Spleen (tissue), 11 donors: ENCODE measurements around the gene LMBRD2. TPM values are rescaled to one million over a fixed set of nuclear protein-coding genes. Genes with fewer than 3 reads are reported as not detected.

ENCODE experiments used
- DNase-seq: peaks from one replicate; pipeline ENCODE4 v3.0.0-alpha.2; 2020
- H3K27ac ChIP-seq, 8 donors: fragments of 200-600 bp; sonication (generic) in 7 of 8; 1 replicate in 4 of 8; 2 replicates in 4 of 8; pipeline versions ENCODE4 v1.5.0 to v1.8.0; 2016 to 2021; ENCODE audit warnings: inconsistent platforms in 4 of 8, mild to moderate bottlenecking in 4 of 8, moderate library complexity in 1 of 8
- H3K27me3 ChIP-seq, 7 donors: fragments of 200-600 bp; sonication (generic) in 6 of 7; replicated peaks in 1 of 7; 1 replicate in 4 of 7; 2 replicates in 3 of 7; pipeline versions ENCODE4 v1.5.0 to v1.8.0; 2016 to 2021; ENCODE audit warnings: inconsistent platforms in 3 of 7, mild to moderate bottlenecking in 1 of 7
- H3K36me3 ChIP-seq, 6 donors: fragments of 200-600 bp; sonication (generic) in 5 of 6; 1 replicate in 4 of 6; 2 replicates in 2 of 6; pipeline versions ENCODE4 v1.5.0 to v1.8.0; 2016 to 2021; ENCODE audit warnings: inconsistent platforms in 2 of 6
- H3K4me1 ChIP-seq, 6 donors: fragments of 200-600 bp; sonication (generic) in 5 of 6; 1 replicate in 3 of 6; 2 replicates in 3 of 6; pipeline versions ENCODE4 v1.5.0 to v1.8.0; 2016 to 2021; ENCODE audit warnings: inconsistent platforms in 3 of 6
- H3K4me3 ChIP-seq, 8 donors: fragments of 200-600 bp; sonication (generic) in 7 of 8; 1 replicate in 4 of 8; 2 replicates in 4 of 8; pipeline versions ENCODE4 v1.5.0 to v1.8.0; 2016 to 2021; ENCODE audit warnings: inconsistent platforms in 4 of 8, mild to moderate bottlenecking in 4 of 8, moderate library complexity in 2 of 8
- H3K9me3 ChIP-seq, 8 donors: fragments of 200-600 bp; sonication (generic) in 7 of 8; 1 replicate in 4 of 8; 2 replicates in 4 of 8; pipeline versions ENCODE4 v1.5.0 to v1.8.0; 2016 to 2021; ENCODE audit warnings: inconsistent platforms in 4 of 8
- POLR2A ChIP-seq, 3 donors: fragments of 450-650 bp; IDR thresholded peaks; one replicate each; pipeline ENCODE4 v1.5.1; 2017; ENCODE audit warnings: antibody characterized with exemption in 3 of 3, mild to moderate bottlenecking in 1 of 3
- POLR2AphosphoS5 ChIP-seq, 3 donors: sonication (generic); formaldehyde crosslinking; IDR thresholded peaks; one replicate each; pipeline ENCODE4 v1.5.1; 2017; ENCODE audit warnings: antibody characterized with exemption in 3 of 3
- WGBS, 5 donors: extraction: QIAGEN DNeasy Blood & Tissue Kit in 3 of 5; methylation state at CpG; one replicate each; pipeline versions ENCODE4 v1.1.5 to v1.1.7; 2013 to 2018; 5-methylcytosine and 5-hydroxymethylcytosine counted together
- intact Hi-C: fragments of 100-400 bp; cut with DNase I; formaldehyde crosslinking; loops from one replicate; pipeline ENCODE4 v1.15.0; 2023; ENCODE audit warnings: low total_unique reads
- polyA plus RNA-seq, 3 donors: library from polyadenylated mRNA; stranded (reverse); fragments of 200-250 nt; gene quantifications; one replicate each; pipeline ENCODE4 v1.2.1, GENCODE V29; 2013
- total RNA-seq, 7 donors: library from RNA; depleted of rRNA in 3 of 7; stranded (reverse); fragments of >200 nt in 3 of 7; fragmentation: NEBNext Ultra II Directional in 4 of 7; extraction: Animal tissue kit (Norgen Biotek cat#: 25700) in 4 of 7; gene quantifications; one replicate each; pipeline versions ENCODE4 v1.1.0 to v1.2.1, GENCODE V29; 2016 to 2021
- TF ChIP-seq, protein P1 (sequence below), 11 experiments: fragments of 200-600 bp in 7 of 11; fragments of 450-650 bp in 4 of 11; sonication (generic) in 4 of 11; IDR thresholded peaks in 8 of 11; conservative IDR thresholded peaks in 3 of 11; 1 replicate in 7 of 11; 2 replicates in 4 of 11; pipeline versions ENCODE4 v1.4.0 to v1.8.0; 2016 to 2021; ENCODE audit warnings: antibody characterized with exemption in 11 of 11, inconsistent platforms in 4 of 11, mild to moderate bottlenecking in 1 of 11
- donor health status: healthy with polysubstance abuse.
- donor health status: DM: no; HTN: no; CAD: no; lungs with moderate emphysema.
- donor health status: DM: no; HTN: no; CAD: no.
- donor health status: Bipolar disorder and iron deficiency.
- donor health status: healthy.
- donor health status: DM: no; HTN: no; CAD: no.
- donor health status: DM: yes; HTN: yes; CAD: no.

LMBRD2 gene
- total and polyA plus RNA-seq, 10 donors: 1.4 to 19.5 (median 12.2) TPM

DNA sequence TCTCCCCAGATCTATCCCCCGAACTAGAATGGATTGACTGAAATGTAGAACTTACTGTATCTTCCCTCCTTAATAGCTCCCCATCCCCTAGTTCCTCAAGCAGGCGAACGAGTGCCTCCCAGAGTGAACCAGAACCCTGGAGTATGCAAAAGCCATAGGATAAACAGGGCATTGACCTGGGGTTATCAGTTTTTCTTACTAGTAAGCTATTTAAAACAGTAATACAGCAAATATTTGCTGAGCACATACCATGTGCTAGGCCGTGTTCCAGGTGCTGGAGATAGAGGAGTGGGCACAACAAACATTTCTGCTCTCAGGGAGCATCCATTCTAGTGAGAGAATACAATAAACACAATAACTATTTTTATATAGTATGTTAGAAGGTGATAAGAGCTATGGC lies 2.0 kb upstream of the LMBRD2 start:
- Histone ChIP-seq H3K27ac (no peak overlapping the region), H3K4me1 (peaks cover 17 to 91% (median 59%) of the 10 kb centered on the region in 6 donors), H3K36me3 (peaks cover 0 to 53% (median 10%) of the 10 kb centered on the region in 6 donors), H3K27me3 (no peaks in the 10 kb centered on the region), H3K4me3 (peak overlapping the region in 2 of 8 donors; percentile 90 to 97), H3K9me3 (no peaks in the 10 kb centered on the region)
- intact Hi-C loops: loop anchor here (10.0 kb wide), 1 partner anchor 81 kb away; no protein-coding TSS in a partner anchor
- DNase-seq: no peak
- TF ChIP-seq, protein P1, sequence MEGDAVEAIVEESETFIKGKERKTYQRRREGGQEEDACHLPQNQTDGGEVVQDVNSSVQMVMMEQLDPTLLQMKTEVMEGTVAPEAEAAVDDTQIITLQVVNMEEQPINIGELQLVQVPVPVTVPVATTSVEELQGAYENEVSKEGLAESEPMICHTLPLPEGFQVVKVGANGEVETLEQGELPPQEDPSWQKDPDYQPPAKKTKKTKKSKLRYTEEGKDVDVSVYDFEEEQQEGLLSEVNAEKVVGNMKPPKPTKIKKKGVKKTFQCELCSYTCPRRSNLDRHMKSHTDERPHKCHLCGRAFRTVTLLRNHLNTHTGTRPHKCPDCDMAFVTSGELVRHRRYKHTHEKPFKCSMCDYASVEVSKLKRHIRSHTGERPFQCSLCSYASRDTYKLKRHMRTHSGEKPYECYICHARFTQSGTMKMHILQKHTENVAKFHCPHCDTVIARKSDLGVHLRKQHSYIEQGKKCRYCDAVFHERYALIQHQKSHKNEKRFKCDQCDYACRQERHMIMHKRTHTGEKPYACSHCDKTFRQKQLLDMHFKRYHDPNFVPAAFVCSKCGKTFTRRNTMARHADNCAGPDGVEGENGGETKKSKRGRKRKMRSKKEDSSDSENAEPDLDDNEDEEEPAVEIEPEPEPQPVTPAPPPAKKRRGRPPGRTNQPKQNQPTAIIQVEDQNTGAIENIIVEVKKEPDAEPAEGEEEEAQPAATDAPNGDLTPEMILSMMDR (IDR thresholded peaks at IDR 0.05 in 8 of 11, conservative IDR thresholded peaks at IDR 0.05 in 3 of 11): no peak
- 79 to 89% (median 84%) methylated on average over 4 of the region's 4 CpGs for WGBS, 5 donors

DNA sequence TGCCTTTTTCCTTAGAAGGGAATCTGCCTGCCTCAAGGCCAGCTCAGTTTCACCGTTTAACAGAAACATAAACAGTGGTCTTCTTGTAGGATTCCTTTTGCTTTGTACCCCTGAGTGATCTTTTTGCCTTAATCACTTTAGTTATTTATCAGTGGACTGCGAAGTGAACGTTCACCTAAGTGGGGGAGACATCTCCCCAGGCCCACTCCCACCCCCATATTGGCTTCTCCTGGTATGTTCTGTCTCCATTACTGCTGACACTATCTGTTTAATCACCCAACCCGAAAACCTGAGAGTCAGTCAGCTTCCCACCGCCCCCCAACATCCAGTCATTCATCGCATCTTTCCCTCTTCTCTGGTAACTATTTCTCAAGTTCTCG lies 1.6 kb upstream of the LMBRD2 start:
- intact Hi-C loops: loop anchor here (10.0 kb wide), 1 partner anchor 82 kb away; no protein-coding TSS in a partner anchor
- DNase-seq: no peak
- H3K27me3 ChIP-seq: no peaks in the 10 kb centered on the region
- H3K36me3 ChIP-seq: peaks cover 0 to 49% (median 10%) of the 10 kb centered on the region in 6 donors
- H3K27ac ChIP-seq: no peak overlapping the region
- no peaks in the 10 kb centered on the region for H3K9me3 ChIP-seq
- TF ChIP-seq, protein P1 (IDR thresholded peaks at IDR 0.05 in 8 of 11, conservative IDR thresholded peaks at IDR 0.05 in 3 of 11): no peak
- TF ChIP-seq POLR2A (IDR thresholded peaks at IDR 0.05) (no peak), POLR2AphosphoS5 (IDR thresholded peaks at IDR 0.05) (no peak)
- peak overlapping the region in 5 of 8 donors; percentile 74 to 97 (median 84) for H3K4me3 ChIP-seq
- 75 to 84% (median 82%) methylated on average over 7 of the region's 7 CpGs for WGBS, 5 donors
- peaks cover 17 to 93% (median 61%) of the 10 kb centered on the region in 6 donors for H3K4me1 ChIP-seq

DNA sequence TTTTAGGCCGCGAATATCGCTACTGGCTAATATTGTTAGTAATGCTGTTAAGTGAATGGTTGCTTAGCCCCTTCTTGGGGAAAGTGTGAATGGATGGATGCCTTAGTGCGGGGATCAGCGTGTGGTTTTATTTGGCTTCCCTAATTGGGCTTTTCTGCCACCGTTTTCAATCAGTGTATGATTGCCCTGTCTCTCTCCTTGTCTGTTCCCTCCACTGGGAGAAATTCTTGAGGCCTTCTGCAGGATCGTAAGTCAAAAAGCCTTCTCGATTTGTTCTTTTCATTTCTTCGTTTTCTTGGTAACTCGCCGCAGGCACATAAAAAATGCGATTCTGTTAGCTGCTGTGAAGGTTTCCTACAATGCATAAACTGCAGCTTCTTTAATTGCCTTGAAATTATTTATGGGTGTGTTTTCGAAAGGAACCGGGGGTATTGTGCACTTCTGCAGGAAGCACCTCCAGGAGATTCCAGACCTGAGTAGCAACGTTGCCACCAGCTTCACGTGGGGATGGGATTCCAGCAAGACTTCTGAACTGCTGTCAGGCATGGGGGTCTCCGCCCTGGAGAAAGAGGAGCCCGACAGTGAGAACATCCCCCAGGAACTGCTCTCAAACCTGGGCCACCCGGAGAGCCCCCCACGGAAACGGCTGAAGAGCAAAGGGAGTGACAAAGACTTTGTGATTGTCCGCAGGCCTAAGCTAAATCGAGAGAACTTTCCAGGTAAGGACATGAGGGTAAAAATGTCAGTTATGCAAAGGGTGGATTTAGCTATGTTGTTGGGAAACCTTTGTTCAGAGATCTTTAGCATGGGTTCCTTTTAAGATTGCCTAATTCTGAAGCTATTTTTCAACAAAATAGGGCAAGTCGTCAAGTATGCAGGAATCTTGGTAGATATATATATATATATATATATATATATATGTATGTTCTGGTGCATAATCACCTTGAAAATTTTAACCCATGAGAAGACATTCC lies 924 bp upstream of the LMBRD2 start:
- Histone ChIP-seq H3K9me3 (no peaks in the 10 kb centered on the region), H3K27me3 (no peaks in the 10 kb centered on the region), H3K36me3 (peaks cover 0 to 42% (median 9%) of the 10 kb centered on the region in 6 donors), H3K4me3 (peak overlapping the region; percentile 74 to 98 (median 87)), H3K27ac (peak overlapping the region in 6 of 8 donors; percentile 16 to 90 (median 90)), H3K4me1 (peaks cover 17 to 93% (median 56%) of the 10 kb centered on the region in 6 donors)
- intact Hi-C loops: loop anchor here (10.0 kb wide), 1 partner anchor 82 kb away; no protein-coding TSS in a partner anchor
- 4 to 7% (median 5%) methylated on average over 24 of the region's 24 CpGs for whole genome bisulfite sequencing, 5 donors
- DNase-seq: peak; percentile 80
- TF ChIP-seq, protein P1 (IDR thresholded peaks at IDR 0.05 in 8 of 11, conservative IDR thresholded peaks at IDR 0.05 in 3 of 11): no peak
- TF ChIP-seq POLR2A (IDR thresholded peaks at IDR 0.05): no peak
- no peak for TF ChIP-seq POLR2AphosphoS5 (IDR thresholded peaks at IDR 0.05)
